ENCODE data around the gene SLC25A41. TPM values are rescaled to one million over a fixed set of nuclear protein-coding genes. Genes with fewer than 3 reads are reported as not detected.

SLC25A41 gene
- total and polyA plus RNA-seq, 9 of the 15 experiments (the other 6 are each of a cell fraction or from before 2014, with no cell fraction given), result 0.08 to 4.2 (median 1.6) TPM

DNA sequence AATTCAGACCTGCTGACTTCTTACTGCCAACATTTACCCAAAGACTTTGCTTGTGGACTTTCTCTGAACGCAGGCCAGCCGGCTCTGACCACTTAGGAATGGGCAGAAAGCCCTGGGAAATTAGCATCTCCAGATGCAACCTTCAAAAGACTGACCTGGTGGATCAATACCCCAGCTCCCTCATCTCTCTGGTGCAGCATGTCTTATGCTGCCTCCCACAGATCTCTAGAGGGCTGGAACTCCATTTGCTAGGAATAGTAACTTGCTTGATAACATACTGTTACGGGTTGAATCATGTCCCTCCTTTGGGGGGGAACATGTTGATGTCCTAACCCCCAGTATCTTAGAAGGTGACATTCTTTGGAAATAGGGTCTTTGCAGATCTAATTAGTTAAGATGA, 12.9 kb upstream of the SLC25A41 start:
- DNase-seq (ENCODE audit: extremely low read depth in 1 of 4, low spot score in 3 of 4) (no peak), FAIRE-seq (no peak), ATAC-seq (no peak)
- Histone ChIP-seq H4K20me1 (replicated peaks; ENCODE audit: control insufficient read depth, insufficient read depth, low read length) (no peaks in the 10 kb centered on the region), H3K4me3 (no peak overlapping the region), H3K27ac (ENCODE audit: extremely low read depth, low read depth, low read length) (no peak overlapping the region), H3K79me2 (ENCODE audit: control insufficient read depth, insufficient read depth, low read length) (no peaks in the 10 kb centered on the region), H3K9me3 (replicated peaks; ENCODE audit: control insufficient read depth, insufficient read depth, low read depth, low read length) (no peaks in the 10 kb centered on the region), H3K9ac (ENCODE audit: insufficient read depth in 1 of 2, low read depth in 2 of 2, low read length in 2 of 2) (no peak overlapping the region), H3K27me3 (ENCODE audit: control insufficient read depth in 2 of 2, insufficient read depth in 2 of 2, low read length in 2 of 2) (no peaks in the 10 kb centered on the region), H3K4me2 (ENCODE audit: insufficient read depth, low read length) (no peak overlapping the region), H3K9me1 (ENCODE audit: control insufficient read depth, insufficient read depth, low read length) (no peaks in the 10 kb centered on the region), H2AFZ (ENCODE audit: low read depth, low read length) (no peak overlapping the region), H3K4me1 (replicated peaks in 1 of 2; ENCODE audit: control insufficient read depth in 2 of 2, insufficient read depth in 2 of 2, low read length in 2 of 2) (no peaks in the 10 kb centered on the region; a peak in 1 of 5 replicates), H3K36me3 (ENCODE audit: control insufficient read depth, insufficient read depth, low read length) (peaks cover 14% of the 10 kb centered on the region; the same call in 2 of the 3 replicates)
- 86% methylated on average over 3 of the region's 3 CpGs for WGBS (ENCODE audit: insufficient coverage, low coverage, missing lambda C conversion rate)
- CTCF ChIA-PET (ENCODE audit: low intra/inter-chr PET ratio), result no interaction called here
- TF ChIP-seq MYC (IDR thresholded peaks at IDR 0.05; ENCODE audit: low read depth, low read length) (no peak), MYC (CRISPR knock-in tag; IDR thresholded peaks at IDR 0.05; ENCODE audit: borderline replicate concordance, low read depth) (no peak), OTX1 (CRISPR knock-in tag; IDR thresholded peaks at IDR 0.05) (no peak), GTF2A2 (tag; IDR thresholded peaks at IDR 0.05) (no peak), CEBPB (tag; IDR thresholded peaks at IDR 0.05) (no peak), ZNF668 (CRISPR knock-in tag; IDR thresholded peaks at IDR 0.05) (no peak), FUS (optimal IDR thresholded peaks at IDR 0.05; ENCODE audit: low read depth, low read length) (no peak), NR1H2 (CRISPR knock-in tag; IDR thresholded peaks at IDR 0.05) (no peak), CREM (IDR thresholded peaks at IDR 0.05; ENCODE audit: low read depth) (no peak), BRD9 (IDR thresholded peaks at IDR 0.05; ENCODE audit: low read depth, partially characterized antibody) (no peak), FOXA3 (CRISPR knock-in tag; conservative IDR thresholded peaks at IDR 0.05 in 1 of 2, IDR thresholded peaks at IDR 0.05 in 1 of 2) (no peak), YBX1 (IDR thresholded peaks at IDR 0.05) (no peak), NCOA6 (IDR thresholded peaks at IDR 0.05) (no peak)
- TF ChIP-seq, protein P1, sequence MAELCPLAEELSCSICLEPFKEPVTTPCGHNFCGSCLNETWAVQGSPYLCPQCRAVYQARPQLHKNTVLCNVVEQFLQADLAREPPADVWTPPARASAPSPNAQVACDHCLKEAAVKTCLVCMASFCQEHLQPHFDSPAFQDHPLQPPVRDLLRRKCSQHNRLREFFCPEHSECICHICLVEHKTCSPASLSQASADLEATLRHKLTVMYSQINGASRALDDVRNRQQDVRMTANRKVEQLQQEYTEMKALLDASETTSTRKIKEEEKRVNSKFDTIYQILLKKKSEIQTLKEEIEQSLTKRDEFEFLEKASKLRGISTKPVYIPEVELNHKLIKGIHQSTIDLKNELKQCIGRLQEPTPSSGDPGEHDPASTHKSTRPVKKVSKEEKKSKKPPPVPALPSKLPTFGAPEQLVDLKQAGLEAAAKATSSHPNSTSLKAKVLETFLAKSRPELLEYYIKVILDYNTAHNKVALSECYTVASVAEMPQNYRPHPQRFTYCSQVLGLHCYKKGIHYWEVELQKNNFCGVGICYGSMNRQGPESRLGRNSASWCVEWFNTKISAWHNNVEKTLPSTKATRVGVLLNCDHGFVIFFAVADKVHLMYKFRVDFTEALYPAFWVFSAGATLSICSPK (IDR thresholded peaks at IDR 0.05; ENCODE audit: borderline replicate concordance), result no peak
- TF ChIP-seq, protein P2, sequence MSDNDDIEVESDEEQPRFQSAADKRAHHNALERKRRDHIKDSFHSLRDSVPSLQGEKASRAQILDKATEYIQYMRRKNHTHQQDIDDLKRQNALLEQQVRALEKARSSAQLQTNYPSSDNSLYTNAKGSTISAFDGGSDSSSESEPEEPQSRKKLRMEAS (CRISPR knock-in tag; IDR thresholded peaks at IDR 0.05), result no peak
- TF ChIP-seq, protein P3, sequence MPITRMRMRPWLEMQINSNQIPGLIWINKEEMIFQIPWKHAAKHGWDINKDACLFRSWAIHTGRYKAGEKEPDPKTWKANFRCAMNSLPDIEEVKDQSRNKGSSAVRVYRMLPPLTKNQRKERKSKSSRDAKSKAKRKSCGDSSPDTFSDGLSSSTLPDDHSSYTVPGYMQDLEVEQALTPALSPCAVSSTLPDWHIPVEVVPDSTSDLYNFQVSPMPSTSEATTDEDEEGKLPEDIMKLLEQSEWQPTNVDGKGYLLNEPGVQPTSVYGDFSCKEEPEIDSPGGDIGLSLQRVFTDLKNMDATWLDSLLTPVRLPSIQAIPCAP (CRISPR knock-in tag; IDR thresholded peaks at IDR 0.05; ENCODE audit: borderline replicate concordance), result no peak
- BruUV-seq (replicated peaks), result no TSS peak
- in situ Hi-C loops (cut with MboI), result no loop called here
- POLR2A ChIA-PET, result no interaction called here
- intact Hi-C loops (cut with micrococcal nuclease), result no loop called here
